Kidney (tissue), 14 donors: ENCODE data around the gene GAN. TPM values are rescaled to one million over a fixed set of nuclear protein-coding genes. Genes with fewer than 3 reads are reported as not detected.

ENCODE experiments used
- DNase-seq, 5 donors: peaks; one replicate each; pipeline ENCODE4 v3.0.0-alpha.2; 2013 to 2020
- FAIRE-seq: peaks from 2 replicates; lab custom pipeline; 2012; peaks lifted over from hg19 to GRCh38; lab: Jason Lieb, UNC
- H3K27ac ChIP-seq, 2 donors: one replicate each; pipeline ENCODE4 v1.7.0; 2013; ENCODE audit warnings: low read depth in 2 of 2, low read length in 2 of 2, inconsistent platforms in 1 of 2
- H3K27me3 ChIP-seq: one replicate; pipeline ENCODE4 v1.7.1; 2013; ENCODE audit warnings: low read length, inconsistent platforms; ENCODE audit not compliant: control insufficient read depth, insufficient read depth
- H3K36me3 ChIP-seq, 3 donors: one replicate each; pipeline versions ENCODE4 v1.7.0 to v1.7.1; 2013; ENCODE audit warnings: low read length in 3 of 3, control low read depth in 1 of 3, inconsistent platforms in 1 of 3; ENCODE audit not compliant: insufficient read depth in 3 of 3, control insufficient read depth in 2 of 3
- H3K4me1 ChIP-seq, 3 donors: one replicate each; pipeline versions ENCODE4 v1.7.0 to v1.7.1; 2013; ENCODE audit warnings: low read length in 3 of 3, inconsistent platforms in 1 of 3, low read depth in 1 of 3; ENCODE audit not compliant: control insufficient read depth in 2 of 3, insufficient read depth in 2 of 3
- H3K4me3 ChIP-seq, 3 donors: one replicate each; pipeline versions ENCODE4 v1.7.0 to v1.8.1; 2013; ENCODE audit warnings: low read length in 3 of 3, control low read depth in 1 of 3, inconsistent platforms in 1 of 3
- H3K9ac ChIP-seq, 3 donors: one replicate each; pipeline versions ENCODE4 v1.7.0 to v1.7.1; 2013; ENCODE audit warnings: low read length in 3 of 3, control low read depth in 1 of 3, inconsistent platforms in 1 of 3
- H3K9me3 ChIP-seq, 3 donors: one replicate each; pipeline versions ENCODE4 v1.7.0 to v1.7.1; 2013; ENCODE audit warnings: low read length in 3 of 3, control low read depth in 1 of 3, inconsistent platforms in 1 of 3; ENCODE audit not compliant: control insufficient read depth in 2 of 3, insufficient read depth in 1 of 3
- intact Hi-C: fragments of 100-400 bp; cut with DNase I; formaldehyde crosslinking; loops from one replicate; pipeline ENCODE4 v1.11.1; 2022
- polyA plus RNA-seq: library from polyadenylated mRNA; stranded (reverse); fragments of 350-450 nt; fragmentation: Illumina TruSeq; extraction: RNeasy Lipid Tissue Mini Kit (QIAGEN cat#74804); gene quantifications from one replicate; pipeline ENCODE4 v1.2.3, GENCODE V29; 2014; ENCODE audit warnings: low read depth, low replicate concordance; ENCODE audit not compliant: insufficient read depth
- total RNA-seq: library from RNA; stranded (reverse); fragmentation: NEBNext Ultra II Directional; extraction: Animal tissue kit (Norgen Biotek cat#: 25700); gene quantifications from one replicate; pipeline ENCODE4 v1.2.1, GENCODE V29; 2021
- TF ChIP-seq, protein P1 (sequence below): IDR thresholded peaks from 3 replicates; pipeline ENCODE4 v1.5.1; 2012; ENCODE audit warnings: mild to moderate bottlenecking, moderate library complexity, borderline replicate concordance; ENCODE audit not compliant: insufficient read depth; ENCODE audit errors: extremely low read depth
- donor health status: control.
- donor health status: control.
- donor health status: control.
- donor health status: control.
- donor health status: control.
- donor health status: DM: yes; HTN: yes; CAD: no.
- donor health status: Normal renal cell carcinoma (clear cell type).

GAN gene
- total and polyA plus RNA-seq, 2 donors from 2014 or later, result 0.60 to 7.7 TPM

DNA sequence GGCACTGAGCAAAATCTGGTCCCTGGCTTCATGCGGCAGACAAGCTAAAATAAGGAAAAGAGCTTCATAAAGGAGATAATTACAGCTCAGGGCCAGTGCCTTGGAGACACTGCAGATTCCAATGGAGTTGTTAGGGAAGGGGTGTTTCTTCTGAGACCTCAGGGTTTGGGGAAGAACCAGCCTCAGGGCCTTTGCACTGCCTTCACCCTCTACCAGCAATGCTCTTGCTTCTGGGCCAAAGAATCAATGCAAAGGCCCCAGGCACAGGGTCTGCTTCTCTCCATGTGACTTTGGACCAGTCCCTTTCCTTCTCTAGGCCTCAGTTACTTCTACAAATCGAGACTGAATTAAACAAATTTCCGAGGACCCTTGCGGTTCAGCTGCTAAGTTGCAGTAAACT lies 36.2 kb upstream of the GAN start:
- no peaks in the 10 kb centered on the region for H3K27me3 ChIP-seq
- H3K4me3 ChIP-seq, result no peak overlapping the region
- no peaks in the 10 kb centered on the region for H3K4me1 ChIP-seq
- no peak overlapping the region for H3K9ac ChIP-seq
- intact Hi-C loops, result no loop called here
- TF ChIP-seq, protein P1, sequence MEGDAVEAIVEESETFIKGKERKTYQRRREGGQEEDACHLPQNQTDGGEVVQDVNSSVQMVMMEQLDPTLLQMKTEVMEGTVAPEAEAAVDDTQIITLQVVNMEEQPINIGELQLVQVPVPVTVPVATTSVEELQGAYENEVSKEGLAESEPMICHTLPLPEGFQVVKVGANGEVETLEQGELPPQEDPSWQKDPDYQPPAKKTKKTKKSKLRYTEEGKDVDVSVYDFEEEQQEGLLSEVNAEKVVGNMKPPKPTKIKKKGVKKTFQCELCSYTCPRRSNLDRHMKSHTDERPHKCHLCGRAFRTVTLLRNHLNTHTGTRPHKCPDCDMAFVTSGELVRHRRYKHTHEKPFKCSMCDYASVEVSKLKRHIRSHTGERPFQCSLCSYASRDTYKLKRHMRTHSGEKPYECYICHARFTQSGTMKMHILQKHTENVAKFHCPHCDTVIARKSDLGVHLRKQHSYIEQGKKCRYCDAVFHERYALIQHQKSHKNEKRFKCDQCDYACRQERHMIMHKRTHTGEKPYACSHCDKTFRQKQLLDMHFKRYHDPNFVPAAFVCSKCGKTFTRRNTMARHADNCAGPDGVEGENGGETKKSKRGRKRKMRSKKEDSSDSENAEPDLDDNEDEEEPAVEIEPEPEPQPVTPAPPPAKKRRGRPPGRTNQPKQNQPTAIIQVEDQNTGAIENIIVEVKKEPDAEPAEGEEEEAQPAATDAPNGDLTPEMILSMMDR, result no peak
- H3K36me3 ChIP-seq, result no peaks in the 10 kb centered on the region
- H3K27ac ChIP-seq, result no peak overlapping the region
- DNase-seq (no peak), FAIRE-seq (no peak)
- no peaks in the 10 kb centered on the region for H3K9me3 ChIP-seq

DNA sequence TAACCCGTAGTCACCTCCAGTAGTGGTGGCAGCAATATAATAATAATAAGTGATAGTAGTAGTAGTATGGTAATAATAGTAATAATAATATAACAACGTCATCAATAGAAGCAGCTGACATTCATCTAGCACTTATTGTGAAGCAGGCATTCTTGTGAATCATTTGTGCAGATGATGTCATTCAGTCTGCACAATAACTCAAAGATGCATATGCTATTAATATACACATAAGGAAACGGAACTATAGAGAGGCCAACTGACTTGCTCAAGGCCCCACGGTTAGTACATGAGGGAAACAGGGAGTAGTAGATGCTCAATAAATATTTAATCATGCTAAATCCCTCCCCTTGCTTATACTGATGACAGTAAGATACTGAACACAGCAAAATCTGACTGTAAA lies 35.4 kb upstream of the GAN start:
- H3K27me3 ChIP-seq, result no peaks in the 10 kb centered on the region
- H3K36me3 ChIP-seq, result no peaks in the 10 kb centered on the region
- DNase-seq (no peak), FAIRE-seq (no peak)
- no peak overlapping the region for H3K4me3 ChIP-seq
- no peaks in the 10 kb centered on the region for H3K9me3 ChIP-seq
- H3K27ac ChIP-seq, result no peak overlapping the region
- no peak overlapping the region for H3K9ac ChIP-seq
- intact Hi-C loops, result no loop called here
- H3K4me1 ChIP-seq, result no peaks in the 10 kb centered on the region
- TF ChIP-seq, protein P1, result no peak

DNA sequence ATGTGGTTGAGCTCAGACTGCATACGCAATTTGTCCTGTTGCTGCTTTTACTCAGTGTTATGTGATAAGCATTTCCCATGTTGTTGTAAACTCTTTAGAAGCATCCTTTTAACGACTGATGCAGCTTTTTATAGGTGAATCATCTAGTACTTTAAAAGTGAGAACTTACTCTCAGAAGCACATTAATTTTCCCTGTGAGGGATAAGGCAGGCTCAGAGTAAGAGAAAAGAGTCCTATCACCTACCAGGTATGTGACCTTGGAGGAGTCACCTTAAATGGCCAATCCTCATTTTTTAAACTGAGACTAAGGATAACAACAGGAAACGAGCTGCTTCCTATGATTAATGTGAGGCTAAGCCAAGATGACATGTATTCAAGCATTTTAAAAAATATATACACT lies 34.4 kb upstream of the GAN start:
- H3K27me3 ChIP-seq, result no peaks in the 10 kb centered on the region
- no peaks in the 10 kb centered on the region for H3K9me3 ChIP-seq
- H3K36me3 ChIP-seq, result no peaks in the 10 kb centered on the region
- TF ChIP-seq, protein P1, result no peak
- H3K27ac ChIP-seq, result no peak overlapping the region
- no peak overlapping the region for H3K9ac ChIP-seq
- H3K4me3 ChIP-seq, result no peak overlapping the region
- DNase-seq, result peak in 1 of 5 donors; percentile 7
- no peaks in the 10 kb centered on the region for H3K4me1 ChIP-seq
- intact Hi-C loops, result no loop called here
- no peak for FAIRE-seq

DNA sequence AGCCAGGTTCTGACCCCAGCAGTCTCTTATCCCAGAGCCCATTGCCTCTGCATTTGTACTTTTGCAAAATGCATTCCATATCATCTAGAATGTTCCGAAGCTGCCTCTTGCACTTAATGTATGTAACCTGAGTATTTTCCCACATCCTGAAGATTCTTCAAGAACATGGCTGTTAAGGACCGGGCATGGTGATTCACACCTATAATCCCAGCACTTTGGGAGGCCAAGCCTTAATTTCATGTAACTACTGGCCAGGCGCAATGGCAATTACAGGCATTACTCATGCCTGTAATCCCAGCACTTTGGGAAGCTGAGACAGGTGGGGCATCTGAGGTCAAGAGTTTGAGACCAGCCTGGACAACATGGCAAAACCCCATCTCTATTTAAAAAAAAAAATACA lies 31.7 kb upstream of the GAN start:
- no peak for FAIRE-seq
- Histone ChIP-seq H3K27ac (no peak overlapping the region), H3K4me1 (no peaks in the 10 kb centered on the region), H3K36me3 (no peaks in the 10 kb centered on the region), H3K4me3 (no peak overlapping the region), H3K9me3 (no peaks in the 10 kb centered on the region), H3K9ac (no peak overlapping the region), H3K27me3 (no peaks in the 10 kb centered on the region)
- intact Hi-C loops, result no loop called here
- TF ChIP-seq, protein P1, result no peak
- DNase-seq, result no peak
